Measurements from ENCODE around the gene KCNN1.

KCNN1 gene

DNA sequence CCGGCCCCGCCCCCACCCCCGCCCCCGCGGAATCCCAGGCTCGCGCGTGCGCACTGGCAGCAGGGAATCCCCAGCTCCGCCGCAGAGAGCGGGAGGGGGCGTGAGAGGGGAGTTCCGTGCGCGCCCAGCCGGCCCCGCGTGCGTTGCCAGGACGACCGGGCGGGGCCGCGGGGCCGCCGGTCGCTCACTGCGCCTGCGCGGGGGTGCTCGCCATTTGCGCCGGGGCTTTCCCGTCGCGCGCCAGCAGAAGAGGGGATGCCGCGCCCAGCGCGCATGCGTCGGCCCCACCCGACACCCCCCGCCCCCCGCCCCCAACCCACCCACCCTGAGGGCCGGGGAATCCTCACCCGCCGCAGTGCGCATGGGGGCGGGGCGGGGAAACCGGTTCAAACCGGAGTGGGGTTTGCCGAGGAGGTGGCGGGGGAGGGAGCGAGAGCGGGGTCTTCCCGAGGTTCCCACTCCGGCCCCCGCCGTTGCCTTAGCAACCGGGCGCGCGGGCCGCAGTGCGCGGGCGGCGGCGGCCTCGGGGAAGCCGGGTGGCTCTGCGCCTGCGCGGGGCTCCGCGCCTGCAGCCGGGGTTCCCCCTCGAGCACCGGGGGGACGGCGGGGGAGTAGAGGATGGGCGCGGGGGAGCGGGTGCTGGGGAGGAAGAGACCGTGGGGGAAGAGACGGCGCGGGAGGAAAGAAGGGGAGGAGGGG is 18.9 kb upstream of the KCNN1 start:
- DNase-seq = peak; percentile 95

DNA sequence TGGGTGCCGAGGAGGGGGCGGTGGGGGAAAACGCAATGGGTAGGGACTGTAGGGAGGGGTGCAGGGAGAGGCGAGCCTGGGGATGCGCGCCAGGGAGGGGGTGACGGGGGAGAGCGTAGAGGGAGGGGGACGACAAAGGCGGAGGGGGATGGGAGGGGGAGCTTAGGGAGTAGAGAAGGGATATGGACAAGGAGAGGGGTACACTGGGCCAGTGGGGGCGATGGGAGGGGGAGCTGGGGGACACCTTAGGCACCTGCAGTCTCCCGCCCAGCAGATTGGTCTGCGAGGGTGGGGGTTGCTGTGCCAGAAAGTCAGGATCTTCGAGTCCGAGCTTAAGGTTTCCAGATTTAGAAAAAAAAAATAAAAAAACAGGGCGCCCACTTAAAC is 18.4 kb upstream of the KCNN1 start:
- DNase-seq = peak; percentile 69

DNA sequence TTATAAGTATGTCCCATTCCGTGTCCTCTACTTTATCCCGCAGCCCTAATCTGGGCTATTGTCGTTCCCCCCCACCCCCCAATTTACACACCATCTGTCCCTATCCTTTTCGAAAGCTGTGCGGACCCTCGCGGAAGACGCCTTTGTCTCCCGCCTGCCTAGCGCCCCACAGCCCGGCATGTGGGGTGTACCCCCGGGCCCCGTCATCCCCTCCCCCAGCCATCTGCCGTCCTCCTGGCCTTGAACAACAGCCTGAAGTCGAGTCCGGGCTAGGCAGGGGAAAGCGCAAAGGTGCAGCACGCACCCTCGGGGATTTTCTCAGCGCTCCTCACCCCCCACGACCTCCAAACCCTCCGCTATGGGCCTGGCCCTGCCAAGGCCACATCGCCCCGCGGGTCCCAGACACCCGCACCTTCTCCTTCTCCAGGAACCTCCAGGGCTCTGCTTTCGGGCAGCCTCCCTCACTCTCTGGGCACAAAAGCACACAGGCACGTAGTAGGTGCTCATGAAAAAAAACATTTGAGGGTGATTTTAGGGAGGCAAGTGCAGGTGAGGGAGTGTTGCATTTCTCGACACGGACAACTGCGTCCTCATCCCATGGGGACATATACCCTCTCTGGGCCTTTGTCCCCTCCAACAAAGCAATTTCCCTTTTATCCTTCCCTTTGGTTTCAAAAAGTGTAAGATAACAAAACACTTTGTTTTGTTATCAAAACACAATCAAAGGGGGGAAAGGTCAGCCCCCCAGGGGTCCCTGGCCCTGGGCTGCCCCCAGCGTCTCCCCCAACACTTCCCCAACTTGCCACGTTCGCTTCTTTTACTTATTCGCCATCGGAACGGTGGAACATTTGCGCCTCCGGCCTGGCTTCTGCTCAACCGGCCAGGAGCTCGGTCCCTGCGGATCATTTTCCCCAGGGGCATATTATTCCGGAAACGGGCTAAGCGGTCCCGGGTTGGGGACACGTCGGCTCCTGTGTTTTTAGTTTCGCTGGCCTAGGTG is 17.7 kb upstream of the KCNN1 start:
- peak; percentile 64 for DNase-seq

DNA sequence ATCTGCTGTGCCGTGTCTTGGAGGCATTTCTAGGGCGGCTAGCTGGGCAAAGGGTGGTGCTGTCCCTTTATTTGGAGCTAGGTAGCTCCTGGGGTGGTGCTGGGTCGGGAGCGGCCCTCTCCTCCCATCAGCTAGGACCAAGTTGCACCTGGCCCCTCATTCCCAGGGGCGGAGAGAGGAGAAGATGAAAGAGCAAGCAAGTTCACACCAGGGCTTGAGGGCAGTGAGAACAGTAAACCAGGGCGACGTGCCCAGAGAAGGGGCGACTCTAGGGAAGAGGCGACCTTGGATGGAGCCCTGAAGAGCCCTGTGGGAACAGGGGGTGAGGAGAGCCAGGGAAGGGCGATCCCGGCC is 17.0 kb upstream of the KCNN1 start:
- peak; percentile 64 for DNase-seq

DNA sequence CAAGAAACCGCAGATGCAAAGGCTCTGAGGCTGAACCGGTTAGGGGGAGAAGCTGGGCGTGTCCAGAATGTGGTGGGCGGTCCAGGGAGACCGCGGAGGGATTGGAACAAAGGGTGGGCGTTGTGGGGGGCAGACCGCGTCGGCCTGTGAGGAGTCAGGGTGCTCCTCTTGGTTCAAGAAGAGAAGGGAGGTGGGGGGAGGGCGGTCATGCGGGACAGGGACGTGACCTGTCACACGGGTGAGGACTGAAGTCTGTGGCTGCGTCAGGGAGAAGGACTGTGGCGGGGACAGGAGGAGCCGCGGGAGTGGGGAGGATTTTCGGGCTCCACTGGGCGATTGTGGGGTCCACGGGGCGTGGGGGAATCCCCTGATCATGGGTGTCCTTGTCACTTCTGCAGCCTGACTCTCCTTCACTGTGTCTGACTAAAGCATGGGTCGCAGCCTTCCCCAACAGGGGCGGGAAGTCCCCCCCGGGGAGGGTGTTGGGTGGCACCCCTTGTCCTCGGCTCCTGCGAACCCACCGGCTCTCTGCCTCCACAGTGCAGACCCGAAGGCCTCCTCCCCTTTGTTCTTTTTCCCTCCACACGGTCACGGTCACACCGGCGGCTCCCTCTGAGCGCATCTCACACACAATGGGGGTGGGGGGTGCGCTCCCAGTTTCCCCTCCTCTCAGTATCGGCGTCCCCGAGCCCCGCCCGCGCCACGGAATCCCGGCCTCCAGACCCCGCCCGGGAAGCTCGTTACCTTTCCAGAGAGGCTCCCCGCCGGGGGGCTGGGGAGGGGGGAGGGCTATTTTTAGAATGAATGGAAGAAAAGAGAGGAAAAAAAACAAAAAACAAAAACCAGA is 16.4 kb upstream of the KCNN1 start:
- peak; percentile 54 for DNase-seq

DNA sequence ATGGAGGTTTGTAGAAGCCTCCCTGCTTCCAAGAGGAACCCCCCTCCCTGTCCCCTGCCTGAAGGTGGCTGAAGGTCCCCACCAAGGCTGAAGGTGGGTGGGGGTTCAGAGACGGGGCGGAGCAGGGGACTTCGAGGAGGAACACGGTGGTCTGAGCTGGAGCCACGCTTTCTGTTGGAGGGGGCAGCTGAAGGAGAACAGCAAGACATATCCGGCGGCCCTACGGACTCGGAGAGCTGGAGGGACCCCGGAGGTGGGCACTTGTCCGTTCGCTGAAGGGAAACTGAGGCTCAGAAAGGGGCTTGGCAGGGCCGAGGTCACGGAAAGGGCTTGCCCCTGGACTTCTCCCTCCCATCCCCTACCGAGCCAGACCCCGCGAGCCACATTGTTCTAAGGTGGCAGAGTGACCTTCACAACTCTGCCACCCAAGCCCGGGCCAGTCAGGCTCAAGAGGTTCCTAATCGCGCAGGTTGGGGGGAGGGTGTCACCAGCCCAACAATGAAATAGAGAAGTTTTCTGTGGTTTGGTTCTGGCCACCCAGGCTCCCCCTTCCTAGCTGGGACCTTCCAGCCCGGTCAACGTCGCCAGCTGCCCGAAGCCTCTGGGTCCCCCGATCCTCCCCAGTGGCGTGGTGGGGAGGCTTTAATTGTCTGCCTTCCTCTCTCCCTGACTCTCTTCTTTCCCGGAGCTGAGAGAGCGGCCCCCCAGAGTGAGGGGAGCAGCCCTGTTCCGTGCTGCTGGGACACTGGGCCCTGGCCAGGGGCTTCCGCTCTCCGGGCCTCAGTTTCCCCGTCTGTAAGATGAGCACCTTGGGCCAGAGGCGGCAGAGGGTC is 15.5 kb upstream of the KCNN1 start:
- DNase-seq = no peak

DNA sequence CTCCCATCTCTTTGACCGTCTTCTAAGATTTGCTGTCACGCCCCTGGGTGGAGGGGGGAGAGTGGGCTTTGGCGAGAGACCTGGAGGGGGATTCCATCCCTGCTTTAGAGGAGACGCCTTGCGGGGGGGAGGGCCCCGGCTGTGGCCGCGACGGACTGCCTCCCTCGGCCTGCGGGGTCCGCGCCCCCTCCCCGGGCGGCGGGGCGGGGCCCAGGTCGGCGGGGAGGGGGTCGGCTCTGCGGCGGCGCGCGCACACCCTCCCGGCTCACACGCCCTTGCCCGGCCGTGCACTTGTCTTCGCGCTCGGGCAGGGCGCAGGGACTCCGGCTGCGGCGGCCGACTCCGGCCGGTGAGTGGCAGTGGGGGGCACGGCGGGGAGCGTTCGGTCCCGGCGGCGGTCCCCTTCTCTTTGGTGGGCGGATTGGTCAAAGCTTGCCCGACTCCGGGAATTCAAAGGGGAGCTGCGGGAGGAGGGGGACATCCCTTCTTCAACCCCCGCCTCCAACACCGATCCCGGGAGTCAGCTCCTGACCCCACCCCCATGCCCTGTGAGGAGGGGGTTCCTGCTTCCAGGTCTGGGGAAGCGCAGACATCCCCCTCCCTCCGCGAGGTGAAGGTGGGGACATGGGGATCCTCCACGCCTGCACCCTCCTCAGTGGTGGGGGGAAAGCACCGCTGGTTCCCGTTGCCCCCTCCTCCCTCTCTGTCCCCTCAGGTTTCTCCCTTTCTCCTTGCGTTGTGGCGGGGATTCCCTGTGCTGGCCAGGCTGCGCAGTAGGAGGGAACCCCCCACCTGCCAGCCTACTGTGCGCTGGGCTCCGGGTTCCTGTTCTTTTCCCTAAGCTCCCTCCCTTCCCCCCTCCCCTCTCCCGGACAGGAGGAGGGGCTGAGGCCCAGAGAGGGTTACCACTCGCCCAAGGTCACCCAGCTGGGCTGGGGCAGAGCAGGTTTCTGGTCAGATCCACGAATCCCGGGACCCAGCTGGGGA is 14.6 kb upstream of the KCNN1 start:
- DNase-seq = peak; percentile 27

DNA sequence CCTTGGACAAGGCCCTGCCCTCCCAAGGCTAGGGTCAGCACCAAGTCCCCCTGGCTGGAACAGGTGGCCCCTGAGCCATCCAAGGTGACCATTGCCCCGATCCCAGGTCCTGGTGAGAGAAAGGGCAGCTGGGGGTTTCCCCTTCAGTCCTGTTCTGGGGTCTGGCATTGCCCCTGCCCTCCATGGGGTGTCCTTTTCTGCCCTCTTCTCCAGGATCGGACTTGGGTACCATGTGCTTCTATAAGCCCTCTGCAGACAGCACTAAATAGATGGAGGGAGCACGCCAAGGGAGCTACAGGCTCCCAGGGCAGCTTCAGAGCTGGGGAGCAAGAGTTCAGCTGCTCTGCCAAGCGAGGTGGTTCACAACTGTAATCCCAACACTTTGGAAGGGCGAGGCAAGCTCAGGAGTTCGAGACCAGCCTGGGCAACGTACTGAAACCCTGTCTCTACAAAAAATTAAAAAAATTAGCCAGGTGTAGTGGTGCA is 13.5 kb upstream of the KCNN1 start:
- no peak for DNase-seq

DNA sequence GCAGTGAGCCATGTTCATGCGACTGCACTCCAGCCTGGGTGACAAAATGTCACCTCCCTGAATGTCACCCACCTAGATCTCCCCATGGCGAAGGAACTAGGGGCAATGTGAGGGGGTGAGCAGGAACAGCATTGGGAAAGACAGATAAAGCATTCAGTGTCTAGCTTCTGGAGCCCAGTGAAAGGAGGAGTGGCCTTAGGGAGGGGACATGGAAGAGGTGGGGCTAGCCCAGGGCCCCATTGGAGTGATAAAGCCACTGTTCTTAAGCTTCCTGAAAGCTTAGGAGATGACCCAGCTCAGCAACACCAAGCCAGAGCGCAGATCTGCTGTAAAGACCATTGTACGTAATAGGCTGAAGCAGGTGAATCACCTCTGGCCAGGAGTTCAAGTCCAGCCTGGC is 13.0 kb upstream of the KCNN1 start:
- DNase-seq = peak; percentile 27

DNA sequence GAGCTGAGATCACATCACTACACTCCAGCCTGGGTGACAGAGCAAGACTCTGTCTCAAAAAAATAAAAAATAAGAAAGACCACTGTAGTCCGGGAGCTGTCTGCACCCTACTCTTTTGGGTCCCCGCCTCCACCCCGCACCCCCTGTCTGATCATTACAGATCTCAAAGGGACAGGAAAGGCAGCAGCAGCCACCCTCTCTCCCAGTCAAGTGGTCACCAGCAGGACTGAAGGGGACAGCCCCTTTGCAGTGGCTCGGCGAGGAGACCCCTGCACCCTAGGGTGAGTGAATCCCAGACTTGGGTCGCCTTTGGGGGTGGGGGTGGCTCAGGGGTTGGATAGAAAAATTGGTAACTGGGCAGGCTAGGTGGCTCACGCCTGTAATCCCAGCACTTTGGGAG is 12.5 kb upstream of the KCNN1 start:
- no peak for DNase-seq

DNA sequence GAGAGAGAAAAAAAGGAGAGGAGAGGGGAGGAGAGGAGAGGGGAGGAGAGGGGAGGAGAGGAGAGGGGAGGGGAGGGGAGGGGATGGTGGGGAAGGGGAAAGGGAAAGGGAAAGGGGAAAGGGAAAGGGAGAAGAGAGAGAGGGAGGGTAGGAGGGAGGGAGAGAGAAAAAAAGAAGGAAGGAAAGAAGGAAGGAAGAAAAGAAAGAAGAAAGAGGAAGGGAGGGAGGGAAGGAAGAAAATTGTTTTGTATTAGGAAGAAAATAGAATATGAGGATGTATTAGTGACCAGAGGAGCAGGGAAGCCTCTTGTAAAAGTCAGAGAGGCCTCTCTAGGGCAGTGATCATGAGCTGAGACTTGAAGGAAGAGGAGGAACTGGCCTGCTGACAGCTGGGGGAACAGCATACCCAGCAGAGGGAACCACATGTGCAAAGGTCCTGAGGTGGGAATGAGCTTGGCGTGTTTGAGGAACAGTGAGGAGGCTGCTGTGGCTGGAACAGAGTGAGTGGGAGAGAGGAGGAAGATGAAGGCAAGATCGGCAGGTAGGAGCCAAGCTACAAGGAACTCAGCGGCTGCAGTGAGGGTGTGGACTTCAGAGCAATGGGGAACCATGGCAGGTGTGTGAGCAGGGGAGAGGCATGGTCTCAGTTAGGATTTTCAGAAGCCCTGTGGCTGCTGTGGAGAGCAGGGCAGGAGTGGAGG is 9.6 kb upstream of the KCNN1 start:
- DNase-seq = no peak

DNA sequence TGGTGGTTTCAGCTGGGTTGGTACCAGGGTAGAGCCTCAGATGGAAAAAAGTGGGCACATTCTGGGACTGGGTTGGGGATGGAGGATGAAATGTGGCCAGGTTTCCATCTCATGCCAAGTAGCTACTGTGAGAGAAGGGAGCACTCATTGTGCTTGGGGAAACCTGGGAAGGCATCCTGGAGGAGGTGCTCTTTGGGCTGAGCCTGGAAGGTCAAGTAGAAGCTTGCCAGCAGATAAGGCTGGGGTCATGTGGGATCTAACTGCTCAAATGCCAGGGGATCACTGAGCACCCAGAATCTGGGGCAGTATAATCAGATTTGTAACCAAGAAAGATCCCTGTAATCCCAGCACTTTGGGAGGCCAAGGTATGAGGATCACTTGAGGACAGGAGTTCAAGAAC is 9.0 kb upstream of the KCNN1 start:
- DNase-seq = no peak

DNA sequence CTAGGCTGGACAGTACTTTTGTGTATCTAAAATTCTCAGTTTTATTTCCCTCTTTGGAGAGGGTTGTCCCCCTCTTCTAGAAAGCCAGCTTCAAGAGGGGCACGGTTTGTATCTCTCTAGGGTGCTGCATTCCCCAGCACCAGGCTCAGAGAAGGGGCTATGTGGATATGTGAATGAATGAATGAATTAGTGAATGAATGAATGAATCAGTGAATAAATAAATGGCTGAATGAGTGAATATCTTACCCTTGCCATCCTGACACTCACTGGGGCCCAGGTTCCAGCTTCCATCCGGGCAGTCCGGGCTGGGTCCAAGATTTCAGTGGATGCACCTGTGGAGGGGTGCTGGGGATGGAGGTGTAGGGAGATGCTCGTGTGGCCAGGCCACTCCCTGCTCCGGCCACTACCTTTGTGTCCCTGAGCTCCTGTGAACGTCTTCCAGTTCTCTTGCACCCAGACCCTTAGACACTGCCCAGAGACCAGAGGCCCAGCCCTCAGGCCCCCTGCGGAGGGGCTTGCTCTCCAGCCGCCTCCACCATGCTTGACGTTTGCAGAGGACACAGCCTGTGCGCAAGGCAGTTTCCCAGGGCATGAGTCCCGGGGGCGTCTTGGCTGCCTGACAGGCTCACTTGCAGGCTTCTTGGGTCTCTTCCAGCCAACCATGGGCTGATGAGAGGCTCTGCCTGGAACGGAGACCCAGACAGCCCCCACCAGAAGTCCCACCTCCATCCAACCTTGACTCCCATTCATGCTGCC is 2.8 kb upstream of the KCNN1 start:
- no peak for DNase-seq

DNA sequence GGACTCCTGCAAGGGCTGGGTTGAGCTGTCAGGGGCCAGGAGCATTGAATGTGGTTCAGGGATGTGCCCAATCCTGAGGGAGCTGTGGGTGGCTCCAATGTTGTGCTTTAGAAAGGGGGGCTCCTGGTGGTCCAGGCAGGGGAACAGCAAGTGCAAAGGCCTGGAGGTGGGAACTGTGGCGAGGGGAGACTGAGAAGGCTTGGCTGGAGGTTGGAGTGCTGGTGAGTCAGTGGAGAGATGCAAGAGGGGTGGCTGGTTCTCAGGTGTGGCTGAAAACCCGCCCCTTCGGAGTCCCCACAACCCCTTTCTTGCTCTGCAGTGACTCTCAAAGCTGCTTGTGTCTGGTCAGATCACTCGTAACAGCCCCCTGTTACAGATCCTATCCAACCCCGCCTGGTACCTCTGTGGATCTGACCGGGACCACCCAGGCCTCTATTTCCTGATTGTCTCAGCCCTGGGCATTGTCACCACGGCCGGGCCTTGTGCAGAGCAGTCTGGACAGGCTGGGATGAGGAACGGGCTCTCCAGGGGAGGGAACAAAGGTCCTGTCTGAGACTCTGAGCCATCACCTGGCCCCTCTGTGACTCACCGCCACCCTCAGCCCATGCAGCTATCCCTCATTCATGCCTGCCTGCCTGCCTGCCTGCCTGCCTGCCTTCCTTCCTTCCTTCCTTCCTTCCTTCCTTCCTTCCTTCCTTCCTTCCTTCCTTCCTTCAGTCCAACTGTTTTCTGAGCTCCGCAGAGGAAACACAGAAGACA is 1.4 kb upstream of the KCNN1 start:
- peak; percentile 42 for DNase-seq

DNA sequence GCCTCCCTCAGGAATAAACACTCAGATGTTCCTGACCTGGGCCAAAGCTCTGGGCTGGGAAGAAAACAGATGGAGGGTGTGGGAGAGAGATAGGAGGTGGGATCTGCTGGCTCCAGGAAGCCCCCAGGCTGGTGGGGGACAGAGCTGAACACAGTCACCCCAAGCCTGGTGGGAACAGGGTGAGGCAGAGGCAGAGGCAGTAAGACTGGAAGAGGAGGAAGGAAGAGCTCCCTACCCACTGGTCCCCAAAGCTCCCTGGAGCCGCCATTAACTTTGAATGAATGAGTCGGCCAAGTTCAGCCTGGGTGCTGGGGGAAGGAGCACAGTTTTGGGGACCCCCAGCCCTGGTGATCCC is 801 bp upstream of the KCNN1 start:
- DNase-seq = no peak

DNA sequence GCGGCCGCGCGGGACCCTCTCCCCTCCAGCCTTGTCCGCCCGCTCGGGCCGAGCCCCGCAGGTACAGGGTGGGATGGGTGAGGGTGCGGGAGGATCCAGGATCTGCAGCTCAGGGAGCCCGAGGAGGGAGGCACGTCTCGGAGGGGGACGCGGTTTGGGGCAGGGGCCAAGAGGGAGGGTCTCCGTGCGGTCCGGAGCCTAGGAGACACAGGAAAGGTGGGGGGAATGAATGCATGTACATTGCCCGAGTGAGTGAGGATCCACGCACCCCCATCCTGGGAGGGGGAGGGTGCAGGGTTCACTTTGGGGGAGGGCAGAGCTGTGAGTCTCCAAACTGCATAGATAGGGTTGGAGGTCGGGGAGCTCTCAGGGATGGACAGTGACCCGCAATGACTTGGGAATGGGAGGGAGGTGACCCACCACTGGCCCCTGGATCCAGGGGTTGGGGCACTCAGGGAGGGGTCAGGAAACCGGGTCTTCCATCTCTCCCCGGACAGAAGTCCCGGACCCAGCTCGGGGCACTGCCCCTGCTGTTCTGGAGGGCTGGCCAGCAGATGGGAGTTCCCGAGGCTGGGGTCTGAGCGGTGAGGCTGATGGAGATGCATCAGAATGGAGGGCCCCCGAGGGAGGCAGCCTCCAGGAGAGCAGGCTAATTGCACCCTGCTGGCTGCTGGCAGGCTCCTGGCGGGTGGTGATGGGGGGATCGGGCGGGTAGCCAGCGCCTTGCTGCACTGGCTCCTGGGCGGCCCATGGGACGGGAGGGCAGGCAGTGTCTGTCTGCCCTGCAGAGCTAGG is 547 bp downstream of the KCNN1 start:
- DNase-seq = no peak

DNA sequence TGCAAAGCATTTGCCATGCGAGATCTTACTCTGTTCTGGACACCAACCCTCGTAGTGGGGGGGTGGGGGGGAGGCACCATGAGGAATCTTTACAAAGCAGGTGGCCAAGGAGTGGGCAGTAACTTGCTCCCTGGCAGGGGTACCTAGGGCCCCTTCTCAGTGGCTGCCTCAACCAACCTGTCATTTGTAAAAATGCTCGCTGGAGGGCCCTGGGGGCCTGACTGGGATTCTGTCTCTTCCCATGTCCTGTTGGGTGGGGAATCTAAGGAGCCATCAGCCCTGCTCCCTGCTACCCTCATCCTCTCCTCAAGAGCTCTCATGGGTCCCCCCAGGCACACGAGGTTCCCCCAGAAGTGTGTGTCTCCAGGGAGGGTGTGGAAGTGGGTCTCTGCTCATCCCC is 1.5 kb downstream of the KCNN1 start:
- DNase-seq = no peak

Data from DMS53 (cell line).